Stimulated activated CD8-positive, alpha-beta memory T cell treated with anti-CD3 and anti-CD28 coated beads, Interleukin-4, amount 100 ng/mL, for 4 hours (primary cell): ENCODE data around the gene MBOAT1.

Experiments
- DNase-seq, 2 donors: peaks; one replicate each; pipeline ENCODE4 v3.0.0-alpha.2; 2020; ENCODE audit warnings: low read depth in 2 of 2, low spot score in 1 of 2

The MBOAT1 gene

DNA sequence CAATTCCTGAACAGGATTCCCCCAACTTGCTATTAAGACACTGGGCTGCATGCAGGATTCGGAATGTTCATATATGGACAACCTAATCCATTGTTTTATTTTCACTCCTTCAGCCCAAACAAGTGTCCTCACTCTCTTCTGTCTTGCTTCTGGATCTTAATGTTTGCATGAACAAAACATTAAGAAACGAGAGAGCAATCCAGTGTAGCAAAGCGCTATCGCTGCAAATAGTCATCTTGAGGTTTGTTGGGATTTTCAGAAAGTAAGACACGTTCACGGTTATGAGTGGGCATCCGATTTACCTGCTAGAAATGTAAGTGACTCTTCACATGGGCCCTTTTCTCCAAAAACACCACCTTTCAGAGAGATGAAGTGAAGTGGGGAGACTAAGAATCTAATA is 156.4 kb downstream of the MBOAT1 start:
- DNase-seq = no peak
